CMK (cell line): ENCODE data around the gene MAP3K7CL.

ENCODE experiments used
- DNase-seq: peaks from one replicate; pipeline ENCODE4 v3.0.0-alpha.2; 2010; ENCODE audit warnings: low read depth

The MAP3K7CL gene

GRCh38 chr21:29168891-29169315, 38.5 kb downstream of the MAP3K7CL start:
- no peak for DNase-seq

GRCh38 chr21:29170944-29171343, 40.5 kb downstream of the MAP3K7CL start:
- no peak for DNase-seq

- no peak for DNase-seq
Observed at GRCh38 chr21:29172282-29172681, 41.8 kb downstream of the MAP3K7CL start.

GRCh38 chr21:29174607-29175013, 44.2 kb downstream of the MAP3K7CL start:
- no peak for DNase-seq

GRCh38 chr21:29175408-29176134, 45.1 kb downstream of the MAP3K7CL start:
- DNase-seq = no peak

- no peak for DNase-seq
Observed at GRCh38 chr21:29176471-29177120, 46.2 kb downstream of the MAP3K7CL start.

- DNase-seq = no peak
Observed at GRCh38 chr21:29177800-29178199, 47.4 kb downstream of the MAP3K7CL start.

GRCh38 chr21:29178926-29179325, 48.5 kb downstream of the MAP3K7CL start:
- no peak for DNase-seq

GRCh38 chr21:29179503-29179902, 49.1 kb downstream of the MAP3K7CL start:
- no peak for DNase-seq

GRCh38 chr21:29181799-29182470, 51.5 kb downstream of the MAP3K7CL start:
- DNase-seq = no peak

- DNase-seq = no peak
Observed at GRCh38 chr21:29182691-29183092, 52.2 kb downstream of the MAP3K7CL start.

GRCh38 chr21:29184037-29184436, 53.6 kb downstream of the MAP3K7CL start:
- DNase-seq = no peak

GRCh38 chr21:29185172-29185571, 54.7 kb downstream of the MAP3K7CL start:
- DNase-seq = no peak

- DNase-seq = no peak
Observed at GRCh38 chr21:29185633-29186032, 55.2 kb downstream of the MAP3K7CL start.

GRCh38 chr21:29186246-29186645, 55.8 kb downstream of the MAP3K7CL start:
- no peak for DNase-seq

GRCh38 chr21:29187944-29188343, 57.5 kb downstream of the MAP3K7CL start:
- no peak for DNase-seq

GRCh38 chr21:29189353-29189752, 58.9 kb downstream of the MAP3K7CL start:
- DNase-seq = no peak

- no peak for DNase-seq
Observed at GRCh38 chr21:29190923-29191331, 60.5 kb downstream of the MAP3K7CL start.

GRCh38 chr21:29193072-29193471, 62.6 kb downstream of the MAP3K7CL start:
- DNase-seq = no peak

- DNase-seq = no peak
Observed at GRCh38 chr21:29193901-29194300, 63.5 kb downstream of the MAP3K7CL start.

- DNase-seq = no peak
Observed at GRCh38 chr21:29194342-29194741, 63.9 kb downstream of the MAP3K7CL start.

GRCh38 chr21:29194847-29195246, 64.4 kb downstream of the MAP3K7CL start:
- DNase-seq = no peak
